CD4-positive, alpha-beta T cell treated with Interleukin-4 for 4 hours (primary cell): ENCODE data around the gene CEP72.
"Not testable (repeated sequence)": the region's sequence is repeated elsewhere in the genome, so short reads cannot be mapped to it uniquely, and the experiment has no call there.

ENCODE experiments used
- DNase-seq: peaks from one replicate; pipeline ENCODE4 v3.0.0-alpha.2; 2020

CEP72 gene

GRCh38 chr5:673831-674629 lies 61.9 kb downstream of the CEP72 start:
- DNase-seq, result no peak

- no peak for DNase-seq
Observed at GRCh38 chr5:674630-675011, 62.5 kb downstream of the CEP72 start.

GRCh38 chr5:675111-675870 lies 63.2 kb downstream of the CEP72 start:
- DNase-seq, result no peak

GRCh38 chr5:675871-676698 lies 63.9 kb downstream of the CEP72 start:
- DNase-seq, result no peak

DNA sequence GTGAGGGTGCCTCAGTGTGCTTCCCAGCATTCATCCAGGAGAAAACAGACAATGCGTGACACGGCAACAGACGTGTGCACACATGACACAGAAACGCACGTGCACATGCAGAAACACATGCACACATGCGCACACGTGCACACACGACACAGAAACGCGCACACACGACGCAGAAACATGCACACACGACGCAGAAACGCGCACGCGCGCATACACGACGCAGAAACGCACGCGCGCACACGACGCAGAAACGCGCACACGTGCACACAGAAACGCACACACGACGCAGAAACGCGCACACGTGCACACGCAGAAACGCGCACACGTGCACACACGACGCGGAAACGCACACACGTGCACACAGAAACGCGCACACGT lies 64.5 kb downstream of the CEP72 start:
- DNase-seq, result no peak

DNA sequence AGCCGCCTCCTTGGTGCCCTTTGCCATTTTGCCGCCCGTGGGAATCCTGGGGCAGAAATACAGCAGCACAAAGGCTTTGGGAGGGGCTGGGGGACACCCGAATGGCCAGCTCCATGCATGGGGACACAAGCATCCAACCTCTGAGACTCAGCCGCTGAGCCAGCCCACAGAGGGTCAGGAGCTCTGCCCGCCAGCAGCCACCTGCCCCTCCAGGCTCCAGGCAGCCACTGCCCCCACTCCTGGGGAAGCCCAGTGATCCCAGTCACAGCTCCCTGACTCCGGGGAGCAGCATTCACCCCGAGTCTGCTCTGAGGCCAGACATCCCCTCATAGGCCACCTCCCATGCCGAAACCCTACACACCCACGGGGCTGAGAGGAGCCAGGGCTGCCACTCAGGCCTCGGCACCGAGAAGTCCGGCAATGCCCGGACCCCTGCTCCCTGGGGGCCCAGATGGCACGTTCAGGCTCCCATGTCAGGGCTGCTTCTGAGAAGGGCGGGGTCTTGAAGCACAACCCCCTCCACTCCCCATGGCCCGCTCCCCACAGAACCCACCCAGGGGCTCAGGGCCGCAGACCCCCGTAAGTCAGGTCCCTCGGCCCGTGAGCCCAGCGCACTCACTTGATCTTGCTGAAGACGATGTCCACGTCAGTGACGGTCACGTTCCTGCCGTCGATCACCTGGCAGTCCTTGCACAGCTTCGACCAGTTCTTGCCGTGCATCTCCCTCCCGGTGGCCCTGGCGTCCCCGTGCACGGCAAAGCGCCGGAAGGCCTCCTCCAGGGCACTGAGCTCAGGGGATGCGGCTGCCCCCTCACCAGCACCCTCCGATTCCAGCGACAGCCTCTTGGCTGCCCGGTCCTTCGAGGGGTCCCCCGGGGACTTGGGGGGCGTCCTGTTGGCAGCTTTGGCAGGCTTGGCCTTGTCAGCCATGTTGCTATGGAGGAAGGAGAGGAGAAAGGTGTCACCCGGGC lies 65.3 kb downstream of the CEP72 start:
- no peak for DNase-seq

- not testable (repeated sequence) for DNase-seq
Observed at GRCh38 chr5:678521-678920, 66.4 kb downstream of the CEP72 start.

GRCh38 chr5:679166-679895 lies 67.2 kb downstream of the CEP72 start:
- DNase-seq, result not testable (repeated sequence)

DNA sequence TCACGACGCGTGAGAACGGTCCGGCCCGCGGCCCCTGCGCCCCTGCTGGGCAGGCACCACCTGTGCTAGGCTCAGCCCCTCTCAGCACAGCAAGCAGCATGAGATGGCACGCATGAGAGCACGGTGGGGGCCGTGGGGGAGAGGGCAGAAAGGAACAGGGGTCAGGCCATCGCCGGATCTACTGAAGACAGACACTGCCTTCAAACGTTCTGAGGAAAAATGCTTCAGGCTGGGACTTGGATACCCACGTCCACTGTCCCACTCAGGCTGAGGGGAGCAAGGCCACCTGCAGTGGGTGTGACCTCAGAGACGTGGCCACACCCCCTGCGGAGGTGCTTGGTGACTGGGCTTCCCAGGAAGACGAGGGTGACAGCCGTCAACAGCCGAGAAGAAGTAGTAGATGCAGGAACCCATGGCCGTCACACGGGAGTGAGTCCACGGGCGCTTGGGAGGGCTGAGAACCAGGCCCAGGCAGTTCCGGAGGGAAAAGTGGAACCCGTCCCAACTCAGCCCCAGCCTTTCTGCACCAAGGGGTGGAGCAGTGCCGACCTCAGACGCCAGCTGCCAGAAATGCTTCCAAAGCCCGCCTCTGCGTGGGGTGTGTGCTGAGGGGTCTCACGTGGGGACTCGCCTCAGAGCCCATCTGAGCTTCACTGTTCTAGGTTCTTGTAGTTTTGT lies 68.1 kb downstream of the CEP72 start:
- DNase-seq, result not testable (repeated sequence)

DNA sequence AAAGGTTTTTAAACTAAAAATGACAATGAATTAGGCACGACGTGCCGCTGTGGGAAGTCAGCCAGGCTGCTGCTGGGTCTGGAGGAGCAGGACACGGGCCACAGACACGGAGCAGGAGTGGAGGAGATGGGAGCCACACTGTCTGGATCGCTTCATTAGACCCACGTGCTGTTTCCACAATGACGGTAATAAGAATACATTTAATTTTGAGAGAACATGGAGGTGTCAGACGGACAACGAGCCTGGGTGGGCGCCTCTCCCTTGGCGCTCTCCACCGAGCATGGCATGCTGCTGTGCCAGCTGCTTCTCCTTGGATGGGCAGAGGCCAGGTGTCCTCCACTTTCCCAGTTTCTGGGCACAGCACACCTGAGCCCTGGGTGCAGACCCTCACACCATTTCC lies 68.7 kb downstream of the CEP72 start:
- DNase-seq, result not testable (repeated sequence)

DNA sequence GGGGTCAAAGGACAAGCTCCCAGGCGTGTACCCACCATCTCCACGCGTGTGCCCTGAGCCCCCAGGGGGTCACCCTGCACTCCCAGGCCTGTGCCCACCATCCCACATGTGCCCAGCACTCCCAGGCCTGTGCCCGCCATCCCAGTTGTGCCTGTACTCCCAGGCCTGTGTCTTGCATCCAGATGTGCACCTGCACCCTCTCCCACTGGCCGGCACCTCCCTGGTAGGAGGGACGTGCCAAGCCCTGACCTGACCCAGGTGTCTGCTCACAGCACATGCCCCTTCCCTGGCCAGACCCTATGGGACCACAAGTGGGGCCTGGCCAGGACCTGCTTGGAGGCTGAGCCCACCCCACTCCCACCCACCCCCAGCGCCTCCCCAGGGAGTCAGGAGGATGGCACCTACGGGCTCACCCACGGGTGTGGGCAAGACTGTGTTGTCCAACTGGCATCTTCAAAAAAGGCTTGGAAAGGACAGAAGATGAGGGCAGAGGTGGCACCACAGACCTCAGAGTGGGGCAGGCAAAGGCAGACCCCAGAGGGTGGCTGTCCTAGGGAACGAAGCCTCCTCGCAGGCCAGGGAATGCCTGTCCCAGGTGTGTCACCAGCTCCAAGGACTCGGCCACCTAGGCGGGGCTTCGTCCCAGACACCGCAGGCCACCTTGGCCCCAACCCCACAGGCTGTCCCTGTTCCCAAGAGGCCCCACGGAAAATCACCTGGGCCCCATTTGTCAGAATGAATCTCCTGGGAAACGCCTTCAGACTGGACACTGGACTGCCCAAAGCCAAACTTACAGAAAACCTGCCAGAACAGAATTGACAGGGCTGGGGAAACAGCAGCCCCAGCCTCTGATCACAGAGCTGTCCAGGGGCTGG lies 69.4 kb downstream of the CEP72 start:
- DNase-seq, result not testable (repeated sequence)

DNA sequence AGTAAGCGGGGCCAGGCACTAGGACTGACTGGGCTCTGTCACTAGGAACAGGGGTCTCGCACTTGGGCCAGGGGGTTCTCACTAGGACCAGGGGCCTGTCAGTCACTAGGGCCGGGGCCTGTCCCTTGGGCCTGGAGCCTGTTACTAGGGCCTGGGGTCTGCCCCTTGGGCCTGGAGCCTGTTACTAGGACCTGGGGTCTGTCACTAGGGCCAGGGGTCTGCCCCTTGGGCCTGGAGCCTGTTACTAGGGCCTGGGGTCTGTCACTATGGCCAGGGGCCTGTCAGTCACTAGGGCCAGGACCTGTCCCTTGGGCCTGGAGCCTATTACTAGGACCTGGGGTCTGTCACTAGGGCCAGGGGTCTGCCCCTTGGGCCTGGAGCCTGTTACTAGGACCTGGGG lies 70.1 kb downstream of the CEP72 start:
- not testable (repeated sequence) for DNase-seq

DNA sequence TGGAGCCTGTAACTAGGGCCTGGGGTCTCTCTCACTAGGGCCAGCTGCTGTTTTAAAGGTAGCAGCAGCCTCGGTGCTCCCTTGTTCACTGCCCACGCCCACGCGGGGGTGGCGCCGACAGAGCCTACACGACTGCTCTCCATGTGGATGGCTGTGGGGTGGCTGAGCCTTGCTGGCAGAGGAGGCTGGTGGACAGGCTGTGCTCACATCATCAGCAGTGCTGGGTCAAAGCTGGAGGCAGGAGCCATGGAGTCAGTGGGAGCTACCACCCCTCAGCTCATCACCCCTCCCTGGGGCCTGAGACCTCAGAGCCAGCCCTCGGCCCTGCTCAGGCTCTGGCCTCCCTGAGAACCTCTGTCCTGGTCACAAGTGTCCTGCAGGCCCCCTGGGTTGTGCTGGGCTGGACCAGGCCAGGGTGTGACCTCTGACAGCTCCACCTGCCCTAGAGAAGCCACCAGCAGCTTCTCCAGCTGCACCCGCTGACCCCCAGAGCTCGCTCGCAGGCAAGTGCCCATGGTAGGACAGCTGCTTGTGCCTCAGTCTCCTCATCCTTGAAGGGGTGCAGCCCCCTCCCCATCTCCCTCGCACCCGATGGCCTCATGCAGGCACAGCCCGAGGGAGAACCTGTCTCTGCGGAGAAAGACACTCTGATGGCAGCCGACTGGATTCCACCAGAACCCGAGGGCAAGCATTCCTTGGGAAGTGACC lies 70.7 kb downstream of the CEP72 start:
- DNase-seq, result not testable (repeated sequence)

- DNase-seq, result no peak
Observed at GRCh38 chr5:683551-684481, 71.7 kb downstream of the CEP72 start.

DNA sequence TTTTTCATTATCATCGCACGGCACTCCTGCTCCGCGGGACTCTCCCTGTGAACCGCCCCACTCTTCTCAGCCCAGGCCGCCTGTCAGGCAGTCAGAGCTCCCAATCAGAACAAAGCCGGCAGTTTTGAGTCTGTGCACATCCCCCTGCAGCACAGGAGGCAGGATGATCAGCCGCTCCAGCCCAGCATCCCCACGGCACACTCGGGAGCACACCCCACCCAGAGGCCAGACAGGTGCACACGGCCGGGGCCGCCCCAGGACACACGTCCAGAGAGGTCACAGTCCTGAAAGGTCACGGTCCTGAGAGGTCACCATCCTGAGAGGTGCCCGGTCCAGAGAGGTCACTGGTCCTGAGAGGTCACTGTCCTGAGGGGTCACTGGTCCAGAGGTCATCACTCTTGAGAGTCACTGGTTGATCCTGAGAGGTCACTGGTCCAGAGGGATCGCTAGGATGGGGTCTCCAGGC lies 72.6 kb downstream of the CEP72 start:
- DNase-seq, result no peak

GRCh38 chr5:685262-686171 lies 73.4 kb downstream of the CEP72 start:
- DNase-seq, result no peak

GRCh38 chr5:686172-686523 lies 74.0 kb downstream of the CEP72 start:
- not testable (repeated sequence) for DNase-seq
